22Rv1 (cell line): ENCODE measurements around the gene WWP2.

Source experiments
- CTCF ChIP-seq: fragments of 450-650 bp; IDR thresholded peaks from 2 replicates; pipeline ENCODE4 v1.5.1; 2017; ENCODE audit warnings: mild to moderate bottlenecking
- ZFX ChIP-seq: fragments of 450-650 bp; IDR thresholded peaks from 2 replicates; pipeline ENCODE4 v1.6.1; 2017; ENCODE audit warnings: antibody characterized with exemption, borderline replicate concordance

GRCh38 chr16:69935278-69935711 lies 173.2 kb downstream of the WWP2 start:
- TF ChIP-seq ZFX, result no peak
- TF ChIP-seq CTCF, result no peak
